ENCODE measurements around the gene ABCC2.

DNA sequence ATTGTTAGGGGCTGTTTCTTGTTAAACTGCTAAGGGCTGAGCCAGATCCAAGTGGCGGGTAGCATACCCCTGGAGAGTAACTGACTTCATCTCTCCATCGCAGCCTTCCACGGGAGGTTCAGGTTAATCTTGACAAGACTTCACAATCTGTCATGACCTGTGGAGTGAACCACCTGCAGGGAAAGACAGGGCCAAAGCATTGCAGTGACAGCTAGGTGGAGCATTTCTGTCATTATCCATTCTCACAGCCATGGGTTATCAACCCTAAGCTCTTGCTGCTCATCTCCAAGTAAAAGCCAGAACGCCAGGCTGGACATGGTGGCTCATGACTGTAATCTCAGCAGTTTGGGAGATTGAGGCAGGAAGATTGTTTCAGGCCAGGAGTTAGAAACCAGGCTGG lies 17.2 kb downstream of the ABCC2 start:
- TF ChIP-seq, protein P1, sequence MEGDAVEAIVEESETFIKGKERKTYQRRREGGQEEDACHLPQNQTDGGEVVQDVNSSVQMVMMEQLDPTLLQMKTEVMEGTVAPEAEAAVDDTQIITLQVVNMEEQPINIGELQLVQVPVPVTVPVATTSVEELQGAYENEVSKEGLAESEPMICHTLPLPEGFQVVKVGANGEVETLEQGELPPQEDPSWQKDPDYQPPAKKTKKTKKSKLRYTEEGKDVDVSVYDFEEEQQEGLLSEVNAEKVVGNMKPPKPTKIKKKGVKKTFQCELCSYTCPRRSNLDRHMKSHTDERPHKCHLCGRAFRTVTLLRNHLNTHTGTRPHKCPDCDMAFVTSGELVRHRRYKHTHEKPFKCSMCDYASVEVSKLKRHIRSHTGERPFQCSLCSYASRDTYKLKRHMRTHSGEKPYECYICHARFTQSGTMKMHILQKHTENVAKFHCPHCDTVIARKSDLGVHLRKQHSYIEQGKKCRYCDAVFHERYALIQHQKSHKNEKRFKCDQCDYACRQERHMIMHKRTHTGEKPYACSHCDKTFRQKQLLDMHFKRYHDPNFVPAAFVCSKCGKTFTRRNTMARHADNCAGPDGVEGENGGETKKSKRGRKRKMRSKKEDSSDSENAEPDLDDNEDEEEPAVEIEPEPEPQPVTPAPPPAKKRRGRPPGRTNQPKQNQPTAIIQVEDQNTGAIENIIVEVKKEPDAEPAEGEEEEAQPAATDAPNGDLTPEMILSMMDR (IDR thresholded peaks at IDR 0.05): no peak
- TF ChIP-seq EP300 (IDR thresholded peaks at IDR 0.05) (no peak), POLR2A (IDR thresholded peaks at IDR 0.05) (no peak)
